IMR-90 (cell line): ENCODE measurements around the gene APH1A.

Experiments used
- CEBPB ChIP-seq: IDR thresholded peaks from 2 replicates; pipeline ENCODE4 v1.6.1; 2012; ENCODE audit warnings: low read depth, low read length, improper control_type of control experiment
- CTCF ChIP-seq: conservative IDR thresholded peaks from 2 replicates; pipeline ENCODE4 v1.5.1; 2012; ENCODE audit warnings: mild to moderate bottlenecking, low read depth, low read length, improper control_type of control experiment
- ELK1 ChIP-seq: fragments of 150-350 bp; IDR thresholded peaks from 2 replicates; pipeline ENCODE4 v1.6.1; 2016; ENCODE audit warnings: low read depth, mild to moderate bottlenecking, low read length, moderate library complexity, borderline replicate concordance
- FOS ChIP-seq: fragments of 150-350 bp; IDR thresholded peaks from 2 replicates; pipeline ENCODE4 v1.6.1; 2016; ENCODE audit warnings: low read depth, low read length
- MAFK ChIP-seq: IDR thresholded peaks from 2 replicates; pipeline ENCODE4 v1.6.1; 2012; ENCODE audit warnings: low read depth, low read length, improper control_type of control experiment
- MXI1 ChIP-seq: IDR thresholded peaks from 2 replicates; pipeline ENCODE4 v1.6.1; 2012; ENCODE audit warnings: low read depth, mild to moderate bottlenecking, low read length, moderate library complexity, borderline replicate concordance
- POLR2A ChIP-seq: IDR thresholded peaks from 2 replicates; pipeline ENCODE4 v1.6.1; 2012; ENCODE audit warnings: mild to moderate bottlenecking, low read depth, low read length
- RAD21 ChIP-seq: IDR thresholded peaks from 2 replicates; pipeline ENCODE4 v1.6.1; 2012; ENCODE audit warnings: low read length, improper control_type of control experiment
- RCOR1 ChIP-seq: IDR thresholded peaks from 2 replicates; pipeline ENCODE4 v1.6.1; 2012; ENCODE audit warnings: mild to moderate bottlenecking, low read length, improper control_type of control experiment; ENCODE audit not compliant: insufficient replicate concordance
- RFX5 ChIP-seq: IDR thresholded peaks from 2 replicates; pipeline ENCODE4 v1.8.0; 2012; ENCODE audit warnings: low read depth, mild to moderate bottlenecking, low read length, moderate library complexity
- USF2 ChIP-seq: fragments of 150-350 bp; IDR thresholded peaks from 2 replicates; pipeline ENCODE4 v1.6.1; 2017; ENCODE audit warnings: mild to moderate bottlenecking, antibody characterized with exemption, low read length, low read depth

- TF ChIP-seq CTCF, result no peak
- no peak for TF ChIP-seq POLR2A
- TF ChIP-seq USF2, result no peak
- no peak for TF ChIP-seq RAD21
- no peak for TF ChIP-seq RFX5
- TF ChIP-seq MXI1, result no peak
- TF ChIP-seq RCOR1, result no peak
- TF ChIP-seq MAFK, result no peak
- TF ChIP-seq CEBPB, result no peak
- TF ChIP-seq FOS, result no peak
- TF ChIP-seq ELK1, result no peak
Observed at GRCh38 chr1:150256198-150256553, 12.6 kb downstream of the APH1A start.
